Stimulated activated CD4-positive, alpha-beta T cell treated with anti-CD3 and anti-CD28 coated beads, Interleukin-15, amount 100 ng/mL, for 1 hour (primary cell): ENCODE measurements around the gene SFXN5.
"Not testable (repeated sequence)": the region's sequence is repeated elsewhere in the genome, so short reads cannot be mapped to it uniquely, and the experiment has no call there.

ENCODE experiments used
- DNase-seq, 2 donors: peaks; one replicate each; pipeline ENCODE4 v3.0.0-alpha.2; 2020; ENCODE audit warnings: low read depth in 1 of 2, low spot score in 1 of 2

Gene SFXN5

GRCh38 chr2:73078457-73079411, 7.2 kb upstream of the SFXN5 start:
- no peak for DNase-seq

GRCh38 chr2:73077424-73077795, 5.9 kb upstream of the SFXN5 start:
- no peak for DNase-seq

- no peak for DNase-seq
Measured at GRCh38 chr2:73076701-73077423, 5.3 kb upstream of the SFXN5 start.

GRCh38 chr2:73075477-73076373, 4.2 kb upstream of the SFXN5 start:
- DNase-seq: no peak

GRCh38 chr2:73074110-73075069, 2.9 kb upstream of the SFXN5 start:
- DNase-seq: no peak

- no peak for DNase-seq
Measured at GRCh38 chr2:73072416-73072815, 904 bp upstream of the SFXN5 start.

GRCh38 chr2:73072129-73072395, 550 bp upstream of the SFXN5 start:
- no peak for DNase-seq

GRCh38 chr2:73070643-73071359, 711 bp downstream of the SFXN5 start:
- peak in 1 of 2 donors; percentile 33 for DNase-seq

- no peak for DNase-seq
Measured at GRCh38 chr2:73069855-73070642, 1.5 kb downstream of the SFXN5 start.

GRCh38 chr2:73069041-73069854, 2.3 kb downstream of the SFXN5 start:
- DNase-seq: no peak

GRCh38 chr2:73068147-73068546, 3.4 kb downstream of the SFXN5 start:
- DNase-seq: no peak

- DNase-seq: no peak
Measured at GRCh38 chr2:73067043-73067442, 4.5 kb downstream of the SFXN5 start.

- not testable (repeated sequence) for DNase-seq
Measured at GRCh38 chr2:73065070-73065469, 6.4 kb downstream of the SFXN5 start.

GRCh38 chr2:73063909-73064875, 7.3 kb downstream of the SFXN5 start:
- no peak for DNase-seq

- DNase-seq: no peak
Measured at GRCh38 chr2:73063472-73063871, 8.0 kb downstream of the SFXN5 start.

- DNase-seq: no peak
Measured at GRCh38 chr2:73059106-73059505, 12.4 kb downstream of the SFXN5 start.

- DNase-seq: no peak
Measured at GRCh38 chr2:73054980-73055379, 16.5 kb downstream of the SFXN5 start.
